ENCODE data around the gene KCNJ6. TPM values are rescaled to one million over a fixed set of nuclear protein-coding genes. Genes with fewer than 3 reads are reported as not detected.

KCNJ6 gene
- total RNA-seq, 1 experiment from 2014 or later: 0.05 TPM

DNA sequence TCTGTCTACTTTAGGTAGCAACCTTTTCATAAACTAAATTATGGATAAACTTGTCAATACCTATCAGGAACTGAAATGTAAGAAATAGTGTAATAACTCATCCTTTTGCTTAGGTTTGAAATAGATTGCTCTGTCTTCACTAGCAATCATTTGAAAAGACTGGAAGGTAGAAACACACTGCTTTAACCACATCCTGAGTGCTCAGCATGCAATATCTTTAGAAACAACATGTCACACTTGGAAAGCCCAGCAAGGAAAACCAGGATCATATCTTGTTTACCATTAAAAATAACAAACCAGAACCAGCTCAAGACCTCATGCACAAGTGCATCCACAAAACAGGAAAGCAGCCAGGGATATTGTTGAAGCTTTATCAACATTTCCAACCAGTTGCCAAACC is 3.6 kb downstream of the KCNJ6 start:
- CTCF ChIA-PET: no interaction called here
- BruUV-seq (replicated peaks): no TSS peak

DNA sequence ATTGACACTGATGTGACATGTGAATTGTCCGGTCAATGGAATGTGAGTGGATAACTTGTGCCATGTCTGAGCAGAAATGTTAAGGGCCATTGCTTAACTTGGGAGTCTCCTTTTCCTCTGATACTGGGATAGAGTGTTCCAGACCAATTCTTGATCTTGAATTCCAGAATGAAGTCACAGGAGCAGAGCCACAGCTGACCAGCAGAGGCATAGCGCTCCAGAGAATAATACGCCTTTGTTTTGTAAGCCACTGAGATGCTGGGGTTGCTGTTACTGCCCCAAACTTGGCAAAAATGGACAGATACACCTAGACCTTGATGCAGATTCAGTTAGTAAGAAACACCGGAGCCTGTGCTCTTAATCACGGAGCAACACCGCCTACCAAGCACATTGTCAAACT is 6.3 kb downstream of the KCNJ6 start:
- CTCF ChIA-PET: no interaction called here
- TF ChIP-seq, protein P1, sequence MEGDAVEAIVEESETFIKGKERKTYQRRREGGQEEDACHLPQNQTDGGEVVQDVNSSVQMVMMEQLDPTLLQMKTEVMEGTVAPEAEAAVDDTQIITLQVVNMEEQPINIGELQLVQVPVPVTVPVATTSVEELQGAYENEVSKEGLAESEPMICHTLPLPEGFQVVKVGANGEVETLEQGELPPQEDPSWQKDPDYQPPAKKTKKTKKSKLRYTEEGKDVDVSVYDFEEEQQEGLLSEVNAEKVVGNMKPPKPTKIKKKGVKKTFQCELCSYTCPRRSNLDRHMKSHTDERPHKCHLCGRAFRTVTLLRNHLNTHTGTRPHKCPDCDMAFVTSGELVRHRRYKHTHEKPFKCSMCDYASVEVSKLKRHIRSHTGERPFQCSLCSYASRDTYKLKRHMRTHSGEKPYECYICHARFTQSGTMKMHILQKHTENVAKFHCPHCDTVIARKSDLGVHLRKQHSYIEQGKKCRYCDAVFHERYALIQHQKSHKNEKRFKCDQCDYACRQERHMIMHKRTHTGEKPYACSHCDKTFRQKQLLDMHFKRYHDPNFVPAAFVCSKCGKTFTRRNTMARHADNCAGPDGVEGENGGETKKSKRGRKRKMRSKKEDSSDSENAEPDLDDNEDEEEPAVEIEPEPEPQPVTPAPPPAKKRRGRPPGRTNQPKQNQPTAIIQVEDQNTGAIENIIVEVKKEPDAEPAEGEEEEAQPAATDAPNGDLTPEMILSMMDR (IDR thresholded peaks at IDR 0.05; ENCODE audit: unreplicated experiment): no peak
- Mint-ChIP-seq H3K9me3 (ENCODE audit: low read depth, unreplicated experiment) (no peaks in the 10 kb centered on the region), H3K27me3 (ENCODE audit: unreplicated experiment) (peaks cover 70% of the 10 kb centered on the region), H3K4me1 (ENCODE audit: low read depth, unreplicated experiment) (no peaks in the 10 kb centered on the region), H3K36me3 (ENCODE audit: insufficient read depth, unreplicated experiment) (no peaks in the 10 kb centered on the region), H3K27ac (ENCODE audit: unreplicated experiment) (no peak overlapping the region), H3K4me3 (ENCODE audit: low read depth, unreplicated experiment) (no peak overlapping the region)
- DNase-seq: no peak
- BruUV-seq (replicated peaks): no TSS peak
- intact Hi-C loops (cut with micrococcal nuclease; ENCODE audit: unreplicated experiment): no loop called here

More for the DNA sequence above, 3.6 kb downstream of the KCNJ6 start:
- no peak for DNase-seq
- no peak overlapping the region for H3K4me3 Mint-ChIP-seq (ENCODE audit: low read depth, unreplicated experiment)
- no peaks in the 10 kb centered on the region for H3K4me1 Mint-ChIP-seq (ENCODE audit: low read depth, unreplicated experiment)
- no peaks in the 10 kb centered on the region for H3K9me3 Mint-ChIP-seq (ENCODE audit: low read depth, unreplicated experiment)
- H3K36me3 Mint-ChIP-seq (ENCODE audit: insufficient read depth, unreplicated experiment): no peaks in the 10 kb centered on the region
- H3K27me3 Mint-ChIP-seq (ENCODE audit: unreplicated experiment): peaks cover 66% of the 10 kb centered on the region
- TF ChIP-seq, protein P1 (IDR thresholded peaks at IDR 0.05; ENCODE audit: unreplicated experiment): no peak
- intact Hi-C loops (cut with micrococcal nuclease; ENCODE audit: unreplicated experiment): no loop called here
- H3K27ac Mint-ChIP-seq (ENCODE audit: unreplicated experiment): no peak overlapping the region

DNA sequence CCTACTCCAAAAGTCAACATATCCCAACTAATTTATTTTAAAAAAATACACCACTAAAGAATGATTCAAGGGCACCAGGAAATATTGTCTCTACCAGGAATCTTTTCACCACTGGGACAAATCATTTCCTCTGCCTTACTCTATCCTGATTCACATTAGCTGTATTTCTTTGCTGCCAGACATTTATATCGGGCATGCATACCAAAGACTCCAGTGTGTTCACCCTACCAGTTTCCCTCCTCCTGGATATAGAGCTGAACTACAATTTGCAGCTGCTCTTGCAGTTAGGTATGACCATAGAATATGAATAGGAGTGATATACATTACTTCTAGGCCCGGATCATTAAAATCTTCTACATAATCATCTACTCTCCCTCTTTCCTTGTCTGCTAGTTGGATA is 7.6 kb downstream of the KCNJ6 start:
- intact Hi-C loops (cut with micrococcal nuclease; ENCODE audit: unreplicated experiment): no loop called here
- TF ChIP-seq, protein P1 (IDR thresholded peaks at IDR 0.05; ENCODE audit: unreplicated experiment): no peak
- no peak for DNase-seq
- Mint-ChIP-seq H3K36me3 (ENCODE audit: insufficient read depth, unreplicated experiment) (no peaks in the 10 kb centered on the region), H3K4me3 (ENCODE audit: low read depth, unreplicated experiment) (no peak overlapping the region), H3K9me3 (ENCODE audit: low read depth, unreplicated experiment) (no peaks in the 10 kb centered on the region), H3K27ac (ENCODE audit: unreplicated experiment) (no peak overlapping the region), H3K27me3 (ENCODE audit: unreplicated experiment) (peaks cover 65% of the 10 kb centered on the region), H3K4me1 (ENCODE audit: low read depth, unreplicated experiment) (no peaks in the 10 kb centered on the region)
- CTCF ChIA-PET: no interaction called here
- BruUV-seq (replicated peaks): no TSS peak

DNA sequence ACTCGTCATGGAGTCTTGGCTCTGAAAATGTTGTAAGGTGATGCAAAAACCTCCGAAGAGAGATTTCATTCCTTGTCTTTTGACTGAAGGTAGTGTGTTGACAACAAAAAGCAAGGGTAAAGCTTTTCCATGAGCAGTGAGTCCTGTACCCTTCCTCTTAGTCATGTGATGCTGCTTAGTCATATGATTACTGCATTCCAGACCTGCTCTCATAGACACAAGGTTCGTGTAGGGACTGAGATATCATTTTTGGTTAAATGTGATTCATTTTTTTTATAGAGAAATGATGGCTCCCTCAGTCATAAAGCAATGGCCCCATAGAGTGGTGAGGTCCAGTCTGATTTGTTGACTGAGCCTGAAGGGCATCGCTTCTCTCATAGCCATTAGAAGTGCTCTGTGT is 9.2 kb downstream of the KCNJ6 start:
- TF ChIP-seq, protein P1 (IDR thresholded peaks at IDR 0.05; ENCODE audit: unreplicated experiment): no peak
- Mint-ChIP-seq H3K4me1 (ENCODE audit: low read depth, unreplicated experiment) (no peaks in the 10 kb centered on the region), H3K9me3 (ENCODE audit: low read depth, unreplicated experiment) (no peaks in the 10 kb centered on the region), H3K36me3 (ENCODE audit: insufficient read depth, unreplicated experiment) (no peaks in the 10 kb centered on the region), H3K4me3 (ENCODE audit: low read depth, unreplicated experiment) (no peak overlapping the region), H3K27ac (ENCODE audit: unreplicated experiment) (no peak overlapping the region), H3K27me3 (ENCODE audit: unreplicated experiment) (peaks cover 70% of the 10 kb centered on the region)
- BruUV-seq (replicated peaks): no TSS peak
- no peak for DNase-seq
- intact Hi-C loops (cut with micrococcal nuclease; ENCODE audit: unreplicated experiment): no loop called here
- CTCF ChIA-PET: no interaction called here

DNA sequence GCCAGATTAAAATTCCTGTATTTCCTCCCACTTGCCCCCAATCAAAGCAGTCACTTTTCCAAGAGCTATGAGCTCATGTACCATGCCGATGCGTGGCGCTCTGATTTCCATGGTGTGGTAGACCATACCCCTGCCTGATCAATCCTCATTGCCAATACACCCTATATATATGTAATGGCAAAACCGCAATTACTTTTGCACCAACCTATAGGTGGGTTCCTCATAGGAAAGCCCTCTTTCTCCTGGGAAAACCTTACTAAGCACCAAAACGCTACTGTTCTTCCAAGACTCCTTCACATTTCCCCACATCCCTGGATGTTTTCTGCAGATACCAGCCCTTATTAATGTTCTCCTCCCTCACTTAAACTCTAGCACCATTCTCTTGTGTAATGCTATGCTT is 11.0 kb downstream of the KCNJ6 start:
- Mint-ChIP-seq H3K27me3 (ENCODE audit: unreplicated experiment) (peaks cover 83% of the 10 kb centered on the region), H3K4me3 (ENCODE audit: low read depth, unreplicated experiment) (no peak overlapping the region), H3K36me3 (ENCODE audit: insufficient read depth, unreplicated experiment) (no peaks in the 10 kb centered on the region), H3K27ac (ENCODE audit: unreplicated experiment) (no peak overlapping the region), H3K4me1 (ENCODE audit: low read depth, unreplicated experiment) (no peaks in the 10 kb centered on the region), H3K9me3 (ENCODE audit: low read depth, unreplicated experiment) (no peaks in the 10 kb centered on the region)
- no peak for DNase-seq
- TF ChIP-seq, protein P1 (IDR thresholded peaks at IDR 0.05; ENCODE audit: unreplicated experiment): no peak
- no TSS peak for BruUV-seq (replicated peaks)
- CTCF ChIA-PET: no interaction called here
- intact Hi-C loops (cut with micrococcal nuclease; ENCODE audit: unreplicated experiment): no loop called here
